GM18502 (cell line): ENCODE measurements around the gene ZNF500.
"Not testable (repeated sequence)": the region's sequence is repeated elsewhere in the genome, so short reads cannot be mapped to it uniquely, and the experiment has no call there.

Source experiments
- ATAC-seq: cut with Tn5 transposase; IDR thresholded peaks from one replicate; pipeline ENCODE4 v1.9.1; 2021; ENCODE audit warnings: mild to moderate bottlenecking; ENCODE audit not compliant: unreplicated experiment, poor library complexity

Gene ZNF500

GRCh38 chr16:4746991-4747574 lies 19.9 kb downstream of the ZNF500 start:
- no peak for ATAC-seq

- no peak for ATAC-seq
These were observed 20.7 kb downstream of the ZNF500 start for GRCh38 chr16:4746215-4746614.

GRCh38 chr16:4745274-4745569 lies 21.7 kb downstream of the ZNF500 start:
- ATAC-seq: no peak

GRCh38 chr16:4744555-4745273 lies 22.2 kb downstream of the ZNF500 start:
- no peak for ATAC-seq

- ATAC-seq: no peak
These were observed 23.6 kb downstream of the ZNF500 start for GRCh38 chr16:4743226-4743878.

- ATAC-seq: not testable (repeated sequence)
These were observed 28.6 kb downstream of the ZNF500 start for GRCh38 chr16:4738370-4738769.

GRCh38 chr16:4737545-4737944 lies 29.4 kb downstream of the ZNF500 start:
- no peak for ATAC-seq

GRCh38 chr16:4736546-4736945 lies 30.4 kb downstream of the ZNF500 start:
- no peak for ATAC-seq

- peak; percentile 67 for ATAC-seq
These were observed 32.0 kb downstream of the ZNF500 start for GRCh38 chr16:4734730-4735535.

GRCh38 chr16:4734063-4734729 lies 32.8 kb downstream of the ZNF500 start, which contains the start of the genes ANKS3 and DNAAF8:
Gene ANKS3 (minus strand): TSS chr16:4734271. CDS start chr16:4730149, 4,122 bp downstream.
Gene DNAAF8 (plus strand): TSS chr16:4734537. CDS start chr16:4736515, 1,978 bp downstream.
- ATAC-seq: peak; percentile 85

- ATAC-seq: peak; percentile 14
These were observed 33.3 kb downstream of the ZNF500 start for GRCh38 chr16:4733747-4734062.

- ATAC-seq: no peak
These were observed 33.7 kb downstream of the ZNF500 start for GRCh38 chr16:4733211-4733742.

GRCh38 chr16:4729876-4730275 lies 37.1 kb downstream of the ZNF500 start:
- no peak for ATAC-seq

- ATAC-seq: no peak
These were observed 38.3 kb downstream of the ZNF500 start for GRCh38 chr16:4728676-4729075.

- ATAC-seq: no peak
These were observed 40.3 kb downstream of the ZNF500 start for GRCh38 chr16:4726616-4727015.

GRCh38 chr16:4724661-4725270 lies 42.2 kb downstream of the ZNF500 start:
- no peak for ATAC-seq

- ATAC-seq: no peak
These were observed 43.7 kb downstream of the ZNF500 start for GRCh38 chr16:4723071-4723767.

GRCh38 chr16:4718466-4718865 lies 48.5 kb downstream of the ZNF500 start:
- no peak for ATAC-seq

- ATAC-seq: no peak
These were observed 52.0 kb downstream of the ZNF500 start for GRCh38 chr16:4714996-4715395.
